ENCODE results near the gene CAPN10.

The CAPN10 gene

GRCh38 chr2:240597419-240598181 is 11.1 kb downstream of the CAPN10 start:
- H3K9me3 Mint-ChIP-seq: no peaks in the 10 kb centered on the region
- no peak overlapping the region for H3K27ac Mint-ChIP-seq
- no peak overlapping the region for H3K4me3 Mint-ChIP-seq
- no peaks in the 10 kb centered on the region for H3K27me3 Mint-ChIP-seq (ENCODE audit: low read depth)
- H3K36me3 Mint-ChIP-seq (ENCODE audit: low read depth): peaks cover 6% of the 10 kb centered on the region
- H3K4me1 Mint-ChIP-seq: no peaks in the 10 kb centered on the region
- TF ChIP-seq CTCF (IDR thresholded peaks at IDR 0.05; ENCODE audit: unreplicated experiment in 3 of 3): no peak

- Mint-ChIP-seq H3K4me1 (no peaks in the 10 kb centered on the region), H3K9me3 (no peaks in the 10 kb centered on the region), H3K4me3 (no peak overlapping the region), H3K27ac (no peak overlapping the region), H3K36me3 (ENCODE audit: low read depth) (peaks cover 6% of the 10 kb centered on the region), H3K27me3 (ENCODE audit: low read depth) (no peaks in the 10 kb centered on the region)
- TF ChIP-seq CTCF (IDR thresholded peaks at IDR 0.05; ENCODE audit: unreplicated experiment in 3 of 3): no peak
Measured at GRCh38 chr2:240598311-240598911, 11.9 kb downstream of the CAPN10 start.

GRCh38 chr2:240599141-240599583 is 12.6 kb downstream of the CAPN10 start:
- no peaks in the 10 kb centered on the region for H3K27me3 Mint-ChIP-seq (ENCODE audit: low read depth)
- H3K36me3 Mint-ChIP-seq (ENCODE audit: low read depth): peaks cover 6% of the 10 kb centered on the region
- H3K9me3 Mint-ChIP-seq: no peaks in the 10 kb centered on the region
- no peak overlapping the region for H3K4me3 Mint-ChIP-seq
- no peak overlapping the region for H3K27ac Mint-ChIP-seq
- H3K4me1 Mint-ChIP-seq: peaks cover under 1% of the 10 kb centered on the region
- no peak for TF ChIP-seq CTCF (IDR thresholded peaks at IDR 0.05; ENCODE audit: unreplicated experiment in 3 of 3)

GRCh38 chr2:240600451-240600961 is 14.0 kb downstream of the CAPN10 start:
- Mint-ChIP-seq H3K9me3 (no peaks in the 10 kb centered on the region), H3K27ac (no peak overlapping the region)
- no peak for TF ChIP-seq CTCF (IDR thresholded peaks at IDR 0.05; ENCODE audit: unreplicated experiment in 3 of 3)

GRCh38 chr2:240601061-240601830 is 14.7 kb downstream of the CAPN10 start:
- no peaks in the 10 kb centered on the region for H3K9me3 Mint-ChIP-seq
- H3K27ac Mint-ChIP-seq: no peak overlapping the region
- no peak overlapping the region for H3K4me3 Mint-ChIP-seq
- H3K36me3 Mint-ChIP-seq (ENCODE audit: low read depth): peaks cover 6% of the 10 kb centered on the region
- TF ChIP-seq CTCF (IDR thresholded peaks at IDR 0.05; ENCODE audit: unreplicated experiment in 3 of 3): no peak
- H3K27me3 Mint-ChIP-seq (ENCODE audit: low read depth): no peaks in the 10 kb centered on the region
- H3K4me1 Mint-ChIP-seq: peaks cover 8% of the 10 kb centered on the region

More at GRCh38 chr2:240600451-240600961, 14.0 kb downstream of the CAPN10 start:
- Mint-ChIP-seq H3K4me3 (no peak overlapping the region), H3K36me3 (ENCODE audit: low read depth) (peaks cover 6% of the 10 kb centered on the region), H3K27me3 (ENCODE audit: low read depth) (no peaks in the 10 kb centered on the region), H3K4me1 (peaks cover 8% of the 10 kb centered on the region)
